Activated CD8-positive, alpha-beta memory T cell treated with anti-CD3 and anti-CD28 coated beads, Interleukin-2, amount 50 U/mL, for 4 hours (primary cell): Measurements from ENCODE around the gene GEN1.

Experiments used
- DNase-seq: peaks from one replicate; pipeline ENCODE4 v3.0.0-alpha.2; 2020

The GEN1 gene

DNA sequence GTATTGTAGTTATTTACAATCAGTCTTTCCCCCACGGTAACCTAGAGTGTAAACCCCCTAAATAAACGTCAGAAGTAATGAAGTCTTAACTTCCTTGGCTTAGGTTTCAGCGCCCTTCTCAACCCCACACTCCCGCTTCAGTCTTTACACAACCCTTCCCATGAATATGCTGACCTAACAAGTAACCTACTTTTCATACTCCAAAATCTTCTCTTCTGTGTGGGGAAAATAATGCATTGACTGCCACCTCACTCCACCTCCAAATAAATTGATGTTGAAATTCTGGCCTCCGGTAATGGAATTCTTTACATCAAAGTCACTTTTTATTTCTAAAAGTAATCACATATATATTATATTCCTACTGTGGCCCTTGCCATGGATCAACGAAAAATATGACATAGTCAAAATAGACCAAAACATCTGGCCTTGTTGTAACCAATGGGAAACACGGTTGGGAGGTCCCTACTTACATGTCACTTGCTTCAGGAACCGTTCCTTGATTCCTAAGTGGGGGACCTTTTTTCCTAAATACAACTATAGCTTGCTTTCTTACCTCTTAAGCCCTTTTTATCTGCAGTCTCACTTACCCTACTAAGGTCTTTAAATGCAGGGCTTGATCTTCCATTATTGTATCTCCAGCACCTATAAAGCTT, 961 bp downstream of the GEN1 start:
- no peak for DNase-seq

DNA sequence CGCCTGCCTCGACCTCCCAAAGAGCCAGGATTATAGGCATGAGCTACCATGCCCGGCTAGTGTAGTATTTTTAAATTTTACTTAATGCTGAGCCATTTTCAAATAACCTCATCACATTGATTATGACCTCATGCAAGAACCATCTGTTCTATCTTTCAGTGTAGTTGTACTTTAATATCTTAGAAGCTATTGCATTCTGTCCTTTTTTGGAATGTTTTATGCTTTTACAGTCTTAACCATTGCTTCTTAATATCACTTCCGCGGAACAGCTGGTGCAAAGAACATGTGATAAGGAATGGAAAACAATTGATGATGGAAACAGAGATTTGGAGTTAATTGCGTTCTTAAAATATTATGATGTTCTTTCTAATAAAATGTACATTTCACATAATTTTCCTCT, 2.7 kb downstream of the GEN1 start:
- no peak for DNase-seq

DNA sequence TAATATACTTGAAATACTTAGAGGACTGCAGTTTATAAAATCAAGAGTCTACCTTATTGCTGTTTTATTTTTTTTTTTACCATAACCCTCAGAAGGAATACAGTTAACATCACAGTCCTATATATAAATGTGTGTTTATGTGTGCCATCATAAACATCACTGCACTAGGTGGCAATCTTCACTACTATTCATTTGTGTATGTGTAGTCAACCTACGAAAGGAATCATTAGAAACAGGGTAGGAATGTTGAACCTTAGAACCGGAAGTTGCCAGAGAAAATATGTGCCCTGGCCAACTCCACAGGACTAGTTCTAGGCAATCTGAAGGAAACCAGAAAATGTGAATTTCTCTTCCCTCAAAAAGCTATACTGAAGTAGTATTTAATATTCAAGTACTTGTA, 3.4 kb downstream of the GEN1 start:
- no peak for DNase-seq

DNA sequence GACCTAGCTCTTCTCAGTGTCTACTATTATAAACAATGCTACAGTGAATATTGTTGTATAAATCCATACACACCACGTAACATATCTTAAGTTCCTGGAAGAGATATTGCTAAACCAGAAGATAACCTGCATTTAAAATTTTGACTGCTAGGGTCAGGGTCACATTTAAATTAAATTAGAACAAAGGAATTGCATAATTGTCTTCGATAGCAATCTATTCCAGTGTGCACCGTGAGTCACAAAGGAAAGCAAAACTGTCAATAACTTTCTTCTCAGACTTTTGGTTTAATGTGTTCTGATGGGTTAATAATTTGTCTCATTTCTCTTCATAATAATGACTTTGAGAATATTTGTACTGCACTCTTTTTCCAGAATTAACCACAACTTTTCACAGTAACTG, 4.2 kb downstream of the GEN1 start:
- DNase-seq, result no peak

DNA sequence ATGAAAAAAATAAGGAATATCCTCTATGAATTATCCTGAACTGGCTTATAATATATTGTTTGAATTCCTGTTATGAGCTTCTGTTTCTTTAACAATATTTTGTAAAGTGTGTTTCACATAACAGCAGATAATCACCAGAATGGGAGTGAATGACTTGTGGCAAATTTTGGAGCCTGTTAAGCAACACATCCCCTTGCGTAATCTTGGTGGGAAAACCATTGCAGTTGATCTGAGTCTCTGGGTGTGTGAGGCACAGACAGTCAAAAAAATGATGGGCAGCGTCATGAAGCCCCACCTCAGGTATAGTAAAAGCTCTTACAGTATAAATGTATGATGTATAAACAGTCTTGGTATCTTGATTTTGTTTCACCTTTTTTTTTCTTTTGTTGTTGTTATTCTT, 5.9 kb downstream of the GEN1 start:
- no peak for DNase-seq

DNA sequence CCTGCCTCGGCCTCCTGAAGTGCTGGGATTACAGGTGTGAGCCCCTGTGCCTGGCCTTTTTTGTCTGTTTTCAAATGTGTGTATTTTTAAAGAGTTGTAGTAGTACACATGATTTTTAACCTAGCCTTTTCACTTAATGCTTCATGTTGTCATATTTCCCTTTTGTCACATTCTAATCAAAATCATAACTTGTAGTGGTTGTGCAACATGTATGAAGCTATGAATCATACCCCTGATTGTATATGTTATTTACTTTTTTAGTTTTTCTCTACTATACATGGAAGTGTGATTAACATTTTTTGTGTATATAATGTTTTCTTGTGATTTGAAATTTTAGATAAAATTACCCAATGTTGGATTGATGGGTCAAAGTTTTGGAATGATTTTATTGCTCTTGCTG, 8.5 kb downstream of the GEN1 start:
- no peak for DNase-seq

DNA sequence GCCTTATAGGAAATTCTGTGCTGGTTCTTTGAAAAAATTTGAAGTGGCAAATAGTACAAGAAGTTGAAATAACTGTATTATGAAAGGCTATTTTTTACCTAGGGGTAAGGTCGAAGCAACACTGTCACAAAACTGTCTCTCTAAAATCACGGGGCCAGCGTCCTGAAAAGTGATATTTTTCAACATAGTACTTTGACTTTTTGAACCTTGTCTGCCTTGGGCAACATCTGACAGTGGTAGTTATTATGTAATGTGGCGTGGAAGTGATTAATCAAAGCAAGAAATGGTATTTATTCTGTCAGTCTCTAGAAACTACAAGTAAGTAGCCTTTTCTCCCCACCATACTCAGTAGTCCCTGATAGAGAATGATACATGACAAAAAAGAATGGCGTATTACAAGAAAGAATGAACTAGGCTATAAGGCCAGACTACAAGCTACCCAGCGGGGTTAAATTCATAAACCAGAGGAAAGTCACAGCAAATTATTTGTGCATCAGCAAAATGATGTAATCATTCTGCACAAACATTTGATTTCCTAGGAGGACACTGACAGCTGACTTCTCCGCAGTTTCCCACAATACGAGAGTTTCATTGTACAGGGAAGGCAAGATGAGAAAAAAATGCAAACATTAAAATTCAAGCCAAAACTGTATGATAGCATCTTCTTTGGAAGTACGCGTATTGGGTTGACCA, 9.8 kb downstream of the GEN1 start:
- DNase-seq, result no peak

DNA sequence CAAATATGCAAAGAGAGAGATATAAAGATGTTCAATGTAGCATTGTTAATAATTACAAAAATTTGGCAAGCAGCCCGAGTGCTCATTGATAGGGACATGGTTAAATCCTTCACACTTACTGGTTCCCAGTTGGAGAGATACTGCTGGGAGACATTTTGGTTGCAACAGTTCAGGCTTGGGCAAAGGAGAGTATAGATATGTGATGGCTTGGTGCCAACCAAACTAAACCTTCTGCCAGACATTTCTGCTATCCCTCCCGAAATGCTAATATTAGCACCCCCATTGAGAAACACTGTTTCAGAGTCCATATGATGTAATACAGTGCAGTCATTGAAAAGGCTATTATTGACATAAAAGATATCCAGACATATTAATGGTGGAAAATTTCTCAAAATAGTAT, 11.5 kb downstream of the GEN1 start:
- no peak for DNase-seq

DNA sequence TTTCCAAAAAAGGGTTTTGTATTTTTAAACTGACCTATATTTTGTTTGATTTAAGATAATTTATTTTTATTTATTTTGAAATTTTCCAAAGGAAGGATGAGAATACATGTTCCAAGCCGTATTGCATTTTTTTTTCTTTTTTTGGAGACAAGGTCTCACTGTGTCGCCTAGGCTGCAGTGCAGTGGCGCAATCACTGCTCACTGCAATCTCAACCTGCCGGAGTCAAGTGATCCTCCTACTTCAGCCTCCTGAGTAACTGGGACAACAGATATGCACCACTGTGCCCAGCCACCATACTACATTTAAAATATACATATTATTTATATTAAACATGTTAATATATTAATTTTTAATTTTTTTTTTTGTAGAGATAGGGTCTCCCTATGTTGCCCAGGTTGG, 15.0 kb downstream of the GEN1 start:
- no peak for DNase-seq

DNA sequence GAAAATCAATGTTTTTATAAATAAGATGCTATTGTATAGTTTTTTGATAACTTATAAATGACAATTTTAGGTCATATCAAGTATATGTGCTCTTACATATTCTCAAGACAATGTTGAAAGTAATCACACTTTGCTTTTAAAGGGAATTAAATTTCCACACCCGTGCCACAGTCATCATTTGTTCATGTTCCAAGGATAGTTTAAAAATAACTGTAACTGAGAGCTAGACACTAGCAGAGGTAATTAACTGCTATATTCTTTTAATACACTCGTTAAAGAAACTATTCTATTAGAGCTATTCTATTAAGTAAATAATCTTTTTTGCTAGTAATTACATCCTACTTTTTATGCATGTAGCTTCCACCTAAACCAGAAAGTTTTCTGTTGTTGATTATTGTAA, 18.0 kb downstream of the GEN1 start:
- no peak for DNase-seq

DNA sequence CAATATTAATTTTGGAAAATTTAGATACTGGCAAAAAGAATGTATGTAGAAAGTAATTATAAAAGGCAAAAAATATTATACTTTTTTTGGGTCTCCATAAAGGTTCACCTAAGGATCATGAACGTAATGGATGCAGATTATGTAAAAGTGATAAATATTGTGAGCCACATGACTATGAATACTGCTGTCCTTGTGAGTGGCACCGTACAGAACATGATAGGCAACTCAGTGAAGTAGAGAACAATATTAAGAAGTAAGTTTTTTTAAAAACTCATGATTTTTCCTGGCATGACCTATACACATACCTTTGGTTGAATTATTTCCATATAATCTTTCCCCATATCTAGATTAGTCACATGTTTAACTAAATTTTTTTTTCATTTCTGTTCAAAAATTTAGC, 18.6 kb downstream of the GEN1 start:
- DNase-seq, result no peak

DNA sequence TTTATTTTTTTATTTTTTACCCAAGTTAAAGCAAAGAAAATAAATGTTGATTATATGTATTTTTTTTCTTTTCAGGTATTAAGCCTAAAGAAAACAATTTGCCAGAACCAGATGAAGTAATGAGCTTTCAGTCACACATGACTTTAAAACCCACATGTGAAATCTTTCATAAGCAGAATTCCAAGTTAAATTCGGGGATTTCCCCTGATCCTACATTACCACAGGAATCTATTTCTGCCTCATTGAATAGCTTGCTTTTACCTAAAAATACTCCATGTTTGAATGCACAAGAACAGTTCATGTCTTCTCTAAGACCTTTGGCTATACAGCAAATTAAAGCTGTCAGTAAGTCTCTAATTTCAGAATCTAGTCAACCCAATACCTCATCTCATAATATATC, 26.6 kb downstream of the GEN1 start:
- DNase-seq, result no peak

DNA sequence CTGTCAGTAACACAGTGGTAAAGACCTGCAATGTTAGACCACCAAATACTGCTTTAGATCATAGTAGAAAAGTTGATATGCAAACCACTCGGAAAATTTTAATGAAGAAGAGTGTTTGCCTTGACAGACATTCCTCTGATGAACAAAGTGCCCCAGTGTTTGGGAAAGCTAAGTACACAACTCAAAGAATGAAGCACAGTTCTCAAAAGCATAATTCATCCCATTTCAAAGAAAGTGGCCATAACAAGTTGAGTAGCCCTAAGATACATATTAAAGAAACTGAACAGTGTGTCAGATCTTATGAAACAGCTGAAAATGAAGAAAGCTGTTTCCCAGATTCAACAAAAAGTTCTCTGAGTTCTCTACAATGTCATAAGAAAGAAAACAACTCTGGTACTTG, 27.5 kb downstream of the GEN1 start:
- DNase-seq, result no peak

DNA sequence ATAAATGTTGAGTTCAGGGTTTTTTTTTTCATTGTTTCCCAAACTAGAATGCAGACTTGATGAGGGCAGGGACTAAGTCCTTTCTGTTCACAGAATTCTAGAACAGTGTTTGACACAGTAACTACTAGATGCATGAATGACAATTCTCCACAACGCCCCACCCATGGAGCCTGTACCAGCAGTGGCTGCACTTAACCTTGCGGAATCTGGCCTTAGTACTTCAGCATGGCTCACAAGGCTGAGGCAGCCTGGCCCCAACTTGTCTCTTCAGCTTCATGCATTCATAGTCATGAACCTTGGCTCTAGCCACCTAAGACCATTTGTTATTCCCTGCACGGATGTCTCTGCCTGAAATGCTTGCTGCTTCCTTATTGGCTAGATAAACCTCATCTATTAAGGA, 32.8 kb downstream of the GEN1 start:
- no peak for DNase-seq

DNA sequence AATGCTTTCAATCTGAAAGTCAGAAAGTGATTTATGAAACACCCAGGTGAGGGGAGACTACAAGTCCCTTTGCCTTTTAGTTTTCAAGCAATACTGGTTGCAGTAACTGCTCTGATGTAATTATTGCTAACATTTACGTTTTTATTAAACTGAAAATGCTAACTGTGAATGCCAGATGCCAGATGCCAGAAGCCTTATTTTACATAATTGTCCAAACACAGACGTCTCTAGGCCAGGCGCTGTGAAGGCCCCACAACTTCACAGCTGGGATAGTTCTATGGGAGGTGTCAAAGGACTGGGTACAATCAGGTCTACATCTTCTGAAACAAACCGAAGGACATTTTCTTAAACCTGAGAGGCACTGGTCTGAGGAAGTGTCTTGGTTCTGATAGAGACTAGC, 34.8 kb downstream of the GEN1 start:
- no peak for DNase-seq

DNA sequence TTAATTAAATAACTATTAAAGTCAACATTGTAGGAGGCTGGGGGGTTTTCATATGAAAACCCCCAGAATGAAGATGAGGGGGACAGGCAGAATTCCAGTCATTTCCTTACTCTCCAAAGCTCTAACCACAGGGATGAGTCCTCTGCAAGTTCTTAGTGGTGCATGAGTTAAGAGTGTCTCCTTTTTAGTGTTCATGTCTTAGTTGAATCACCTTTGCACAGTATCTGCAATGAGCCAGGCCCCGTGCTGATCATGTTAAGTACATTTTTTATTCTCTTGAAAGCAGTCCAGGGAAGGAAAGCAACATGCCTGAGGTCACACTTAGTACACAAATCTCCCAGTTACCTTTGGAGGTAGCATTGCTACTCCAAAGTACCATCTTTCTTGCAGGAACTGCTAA, 36.6 kb downstream of the GEN1 start:
- DNase-seq, result no peak

DNA sequence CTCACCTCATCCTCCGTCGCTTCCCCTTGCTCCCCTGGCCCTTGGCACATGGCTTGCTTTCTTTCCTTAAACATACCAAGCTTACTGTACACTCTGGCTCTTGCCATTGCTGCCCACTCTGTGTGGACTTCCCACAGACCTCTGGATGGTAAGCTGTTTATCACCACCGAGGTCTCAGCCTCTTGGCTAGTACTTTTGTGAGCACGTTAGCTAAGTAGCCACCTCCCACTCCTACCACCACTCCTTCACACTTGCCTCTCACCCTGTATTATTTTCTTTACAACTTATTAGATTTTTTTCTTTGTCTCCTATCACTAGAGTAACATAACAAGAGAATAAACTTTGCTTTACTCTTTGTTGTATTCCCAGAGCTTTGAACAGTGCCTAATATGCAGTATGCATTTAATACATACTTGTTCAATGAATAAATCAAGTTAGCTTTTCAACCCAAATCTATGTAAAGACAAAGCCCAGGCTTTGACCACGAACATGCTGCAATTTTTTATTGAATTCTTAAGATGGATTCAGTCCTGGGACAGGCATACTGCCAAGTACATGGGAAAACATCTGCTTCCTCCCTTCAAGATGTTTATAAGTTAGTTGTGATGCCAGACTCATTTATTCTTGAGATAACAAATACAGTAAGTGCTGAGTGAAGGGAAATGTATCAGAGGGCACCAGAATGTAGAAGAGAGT, 37.3 kb downstream of the GEN1 start:
- DNase-seq, result no peak

DNA sequence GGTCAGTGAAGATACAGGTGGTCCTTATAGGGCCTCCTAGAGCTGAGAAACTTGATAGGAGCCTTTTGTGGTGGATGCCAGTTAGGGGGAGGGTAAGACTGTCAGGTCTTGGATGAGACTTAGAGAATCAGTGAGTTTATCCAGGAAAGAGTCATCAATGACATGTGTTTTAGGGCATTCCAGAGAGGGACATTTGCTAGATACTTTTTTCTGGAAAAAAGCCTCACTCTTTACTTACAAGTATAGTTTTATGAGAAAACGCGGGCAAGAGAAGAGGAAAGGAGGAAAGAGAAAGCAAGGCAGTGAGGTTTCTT, 37.8 kb downstream of the GEN1 start:
- no peak for DNase-seq

DNA sequence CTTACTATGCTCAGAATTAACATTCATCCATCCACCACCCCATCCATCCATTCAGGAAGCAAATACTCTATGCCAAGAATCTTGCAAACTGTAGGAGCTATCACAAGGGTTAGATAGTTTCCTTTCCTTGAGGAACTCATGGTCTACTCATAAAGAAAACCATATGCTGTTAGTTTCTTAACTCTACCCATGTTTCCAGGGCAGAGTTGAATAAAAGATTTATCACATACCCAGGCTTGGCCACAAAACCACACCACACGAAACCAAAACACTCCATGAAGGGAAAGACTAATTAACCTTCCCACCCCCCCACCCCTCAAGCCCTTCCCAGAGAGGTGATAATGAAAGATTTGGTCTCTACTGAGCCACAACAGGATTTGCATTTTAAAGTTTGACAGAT, 38.6 kb downstream of the GEN1 start:
- no peak for DNase-seq

DNA sequence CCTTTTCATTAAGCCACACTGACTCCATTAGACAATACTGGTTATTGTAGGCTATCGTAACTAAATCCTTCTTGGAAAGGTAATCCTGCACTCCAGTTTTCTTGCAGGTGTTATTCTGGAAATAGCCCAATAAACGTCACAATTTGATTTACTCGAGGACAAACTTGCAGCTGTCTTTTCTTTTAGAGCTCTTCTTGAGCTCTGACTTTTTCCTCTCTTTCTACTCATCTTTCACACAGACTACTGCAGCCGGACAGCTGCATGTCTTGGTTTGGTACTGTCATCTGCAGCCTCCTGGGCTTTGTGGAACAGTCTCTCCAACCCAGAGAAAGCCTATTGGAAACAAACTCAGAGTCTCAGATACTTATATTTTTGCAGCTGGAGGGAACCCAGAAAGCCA, 39.4 kb downstream of the GEN1 start:
- DNase-seq, result no peak

DNA sequence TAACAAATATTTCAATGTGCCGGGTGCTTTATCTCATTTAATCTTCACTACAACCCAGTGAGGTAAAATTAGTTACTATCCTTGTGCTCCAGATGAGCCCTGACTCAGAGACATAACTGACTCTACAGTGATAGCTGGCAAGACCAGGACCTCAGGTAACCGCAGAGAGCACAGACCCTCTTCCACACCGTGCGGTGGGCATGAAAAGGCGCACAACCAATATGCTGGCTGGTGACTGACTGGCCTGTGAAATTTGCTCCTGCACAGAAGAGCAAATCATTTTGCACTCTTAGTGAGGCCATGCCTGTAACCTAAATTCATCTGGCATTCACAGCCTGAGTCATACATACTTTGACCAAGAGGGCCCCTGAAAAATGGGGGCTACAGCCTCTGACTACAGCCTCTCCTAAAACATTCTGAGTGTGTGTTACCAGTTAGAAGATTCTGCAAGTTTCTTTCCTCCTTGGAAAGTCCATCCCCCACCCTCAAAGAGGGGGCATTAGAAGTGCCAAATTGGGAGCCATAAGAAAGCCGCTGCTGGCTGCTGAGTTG, 39.9 kb downstream of the GEN1 start:
- no peak for DNase-seq

DNA sequence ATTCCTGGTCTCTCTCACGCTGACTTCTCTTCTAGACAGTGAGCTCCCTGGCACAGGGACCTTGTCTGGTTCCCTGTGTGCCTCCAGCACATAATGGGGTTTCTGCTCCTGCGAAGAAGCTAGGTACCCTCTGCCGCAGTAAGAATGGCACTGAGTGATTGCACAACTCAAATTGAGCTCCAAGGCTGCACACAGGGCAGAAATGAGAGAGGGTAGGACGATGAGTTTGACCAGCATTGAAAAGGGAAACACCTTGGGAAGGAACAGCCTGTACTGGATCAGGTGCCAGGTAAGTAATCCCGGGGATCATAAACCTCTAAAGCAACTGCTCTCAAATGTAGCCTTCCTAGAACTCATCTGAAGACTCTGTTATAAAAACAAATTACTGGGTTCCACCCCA, 41.4 kb downstream of the GEN1 start:
- DNase-seq, result no peak

DNA sequence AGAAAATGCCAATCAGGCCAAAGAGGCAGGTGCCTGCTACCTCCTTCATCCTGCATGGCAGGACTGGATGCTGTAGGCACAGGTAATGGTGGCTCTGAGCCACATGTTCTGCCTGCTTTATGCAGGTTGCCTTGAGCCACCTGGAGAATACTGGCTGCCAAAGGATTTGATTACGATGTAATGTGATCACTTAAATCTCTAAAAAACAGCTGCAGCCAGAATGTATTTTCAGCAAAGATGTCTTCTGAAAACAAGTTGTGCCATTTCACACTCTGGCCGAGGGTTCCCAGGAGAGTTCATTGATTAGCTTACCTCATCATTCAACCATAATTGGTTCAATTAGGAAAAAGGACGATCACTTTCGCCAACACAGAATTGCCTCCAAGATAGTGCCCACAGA, 44.4 kb downstream of the GEN1 start:
- DNase-seq, result no peak

DNA sequence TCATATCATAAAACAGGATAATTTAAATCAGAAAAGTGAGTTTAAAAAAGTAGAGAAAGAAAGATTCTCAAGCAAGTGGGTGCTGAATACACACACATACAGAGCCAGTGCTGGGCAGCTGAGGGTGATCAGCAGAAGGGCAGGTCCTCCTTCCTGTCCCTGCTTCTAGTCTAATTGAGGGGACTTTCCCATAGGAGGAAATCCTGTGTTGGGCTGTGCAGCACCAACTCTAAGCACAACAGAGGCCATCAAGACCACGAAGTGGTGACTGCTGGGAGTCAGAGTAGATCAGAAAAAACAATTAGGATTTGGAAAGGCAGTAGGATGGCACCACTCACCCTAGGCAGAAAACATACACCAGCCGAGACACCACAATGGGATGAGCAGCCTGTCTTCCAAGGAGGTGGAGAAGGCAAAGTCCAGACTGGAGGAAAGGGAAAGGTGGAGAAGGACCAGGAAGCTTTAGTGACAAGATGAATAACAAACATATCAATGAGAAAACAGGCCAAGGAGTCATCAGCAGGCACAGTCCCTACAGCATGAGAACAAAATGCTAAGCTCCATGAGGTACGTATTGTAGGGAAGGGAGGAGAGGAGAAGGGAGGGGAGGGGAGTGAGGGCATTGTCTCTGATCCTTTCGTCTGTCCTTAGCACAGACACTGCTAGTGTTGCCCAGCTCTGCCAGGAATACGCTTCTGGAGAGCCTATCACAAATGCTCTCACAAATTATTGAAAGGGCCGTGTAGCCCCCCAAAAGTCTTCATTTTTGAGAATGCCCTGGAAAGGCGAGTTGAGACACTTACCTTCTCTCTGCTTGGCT, 45.6 kb downstream of the GEN1 start:
- DNase-seq, result no peak
